Right ventricle myocardium superior (tissue), 1 donor: ENCODE data around the gene ADGRB2. TPM values are rescaled to one million over a fixed set of nuclear protein-coding genes. Genes with fewer than 3 reads are reported as not detected.

Experiments used
- ATAC-seq: fragments of 200-7000 bp; cut with Tn5 transposase; one replicate; pipeline ENCODE4 v1.9.1; 2020; ENCODE audit warnings: mild to moderate bottlenecking; ENCODE audit not compliant: poor library complexity
- DNase-seq: peaks from one replicate; pipeline ENCODE4 v3.0.0-alpha.2; 2020
- intact Hi-C: fragments of 100-400 bp; cut with DNase I; formaldehyde crosslinking; loops from one replicate; pipeline ENCODE4 v1.11.2; 2022
- total RNA-seq: library from RNA; stranded (reverse); fragmentation: NEBNext Ultra II Directional; extraction: Animal tissue kit (Norgen Biotek cat#: 25700); gene quantifications from one replicate; pipeline ENCODE4 v1.2.1, GENCODE V29; 2021
- donor health status: DM: no; HTN: yes; CAD: no; lungs with severe emphysema.

ADGRB2 gene
- total RNA-seq, 1 donor from 2014 or later: 14.7 TPM

DNA sequence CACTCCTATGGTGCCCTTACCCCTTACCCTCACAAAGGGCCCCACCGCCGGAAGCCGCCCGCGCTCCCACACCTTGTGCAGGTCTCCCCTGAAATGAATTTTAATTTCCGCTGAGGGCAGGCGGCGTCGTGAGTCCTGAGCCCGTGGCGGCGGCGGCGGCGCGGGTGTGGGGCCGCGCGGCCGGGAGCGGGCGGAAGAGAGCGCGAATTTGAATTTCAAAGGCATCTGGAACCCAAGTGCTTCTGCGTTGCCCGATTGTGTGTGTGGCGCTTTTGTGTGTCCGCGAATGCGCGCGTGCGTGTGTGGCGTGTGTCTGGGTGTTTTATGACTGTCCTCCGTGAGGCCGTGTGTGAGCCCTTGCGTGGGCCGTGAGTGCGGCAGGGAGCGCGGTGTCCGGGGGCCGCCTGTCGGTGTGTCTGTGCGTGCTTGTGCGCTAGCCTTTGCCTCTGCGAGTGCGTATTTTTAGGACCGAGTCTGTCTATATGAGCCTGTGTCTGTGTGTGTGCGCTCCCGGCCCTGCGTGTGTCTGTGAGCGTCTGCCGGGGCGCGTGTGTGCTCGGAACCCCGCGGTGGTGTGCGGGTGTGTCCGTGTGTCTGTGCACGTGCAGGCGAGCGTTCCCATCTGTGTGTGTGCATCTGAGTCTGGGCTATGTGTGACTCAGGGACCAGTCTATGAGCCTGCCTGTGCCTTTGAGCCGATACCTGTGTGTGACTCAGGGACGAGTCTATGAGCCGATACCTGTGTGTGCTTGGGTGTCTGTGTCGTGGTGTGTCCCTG lies 7.9 kb upstream of the ADGRB2 start:
- ATAC-seq (peak; percentile 42), DNase-seq (no peak)
- intact Hi-C loops: no loop called here

DNA sequence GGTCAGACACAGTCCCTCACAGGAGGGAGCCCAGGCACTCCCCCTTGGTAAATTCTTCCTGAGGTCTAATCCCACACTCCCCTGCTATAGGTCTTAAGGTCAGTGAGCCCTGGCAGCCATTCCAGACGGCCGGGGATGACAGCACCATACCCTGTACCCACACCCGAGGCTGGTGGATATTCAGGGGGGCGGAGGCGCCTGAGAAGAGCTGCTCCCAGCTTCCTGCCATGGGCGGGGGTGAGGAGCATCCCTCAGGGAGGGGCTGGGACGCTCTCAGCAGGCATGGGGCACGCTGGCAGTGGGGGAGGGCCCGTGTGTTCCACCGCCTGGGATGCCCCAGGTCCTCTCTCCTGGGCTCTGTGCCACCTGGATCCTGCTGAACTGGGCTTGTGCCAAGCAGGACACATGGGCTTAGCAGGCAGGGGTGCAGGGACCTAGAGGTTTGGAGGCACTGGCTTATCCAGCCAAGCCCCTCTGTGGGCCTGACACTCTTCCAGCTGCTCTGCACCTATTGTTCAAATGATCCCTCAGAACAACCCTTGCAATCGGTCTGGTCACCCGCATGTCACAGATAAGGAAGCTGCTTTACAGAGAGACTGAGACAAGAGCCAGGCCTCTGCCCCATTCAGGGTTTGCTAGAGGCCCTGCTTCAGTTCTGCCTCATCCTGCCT lies 5.7 kb upstream of the ADGRB2 start:
- peak; percentile 84 for ATAC-seq
- intact Hi-C loops: loop anchor here (10.0 kb wide), 1 partner anchor 55 kb away; no protein-coding TSS in a partner anchor
- DNase-seq: peak; percentile 69

DNA sequence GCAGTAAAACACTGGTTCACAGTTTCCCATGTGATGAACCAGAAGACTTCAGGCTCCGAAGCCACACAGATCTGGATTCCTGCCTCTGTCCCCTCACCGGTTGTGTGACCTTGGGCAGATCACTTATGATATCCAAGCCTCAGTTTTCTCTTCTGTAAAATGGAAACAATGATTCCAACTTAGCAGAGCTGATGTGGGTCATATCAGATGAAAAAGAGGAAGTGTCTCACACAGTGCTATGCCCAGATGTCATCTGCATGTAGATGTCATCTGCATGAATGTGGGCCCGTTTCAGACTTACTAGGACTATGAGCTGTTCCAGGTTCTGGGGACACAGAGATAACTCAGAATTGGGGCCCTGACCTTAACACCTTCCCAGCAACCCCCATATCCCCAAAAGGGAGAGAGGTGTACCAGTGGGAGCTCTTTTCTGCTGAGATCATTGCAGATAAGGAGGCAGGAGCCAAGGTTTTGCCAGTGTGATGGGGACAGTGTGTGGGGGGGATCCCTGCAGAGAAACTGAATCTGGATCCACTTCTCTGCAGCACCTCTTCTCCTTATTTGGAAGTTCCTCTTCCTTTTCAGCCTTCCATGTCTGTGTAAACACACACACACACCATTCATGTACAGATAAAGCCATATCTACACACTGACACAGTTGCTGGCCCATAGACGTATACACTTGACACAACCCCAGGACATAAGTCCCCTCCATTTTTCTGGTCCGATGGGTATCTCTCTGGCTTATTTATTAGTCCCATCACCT lies 5.0 kb upstream of the ADGRB2 start:
- intact Hi-C loops: loop anchor here (10.0 kb wide), 1 partner anchor 54 kb away; no protein-coding TSS in a partner anchor
- DNase-seq: peak; percentile 1
- no peak for ATAC-seq

DNA sequence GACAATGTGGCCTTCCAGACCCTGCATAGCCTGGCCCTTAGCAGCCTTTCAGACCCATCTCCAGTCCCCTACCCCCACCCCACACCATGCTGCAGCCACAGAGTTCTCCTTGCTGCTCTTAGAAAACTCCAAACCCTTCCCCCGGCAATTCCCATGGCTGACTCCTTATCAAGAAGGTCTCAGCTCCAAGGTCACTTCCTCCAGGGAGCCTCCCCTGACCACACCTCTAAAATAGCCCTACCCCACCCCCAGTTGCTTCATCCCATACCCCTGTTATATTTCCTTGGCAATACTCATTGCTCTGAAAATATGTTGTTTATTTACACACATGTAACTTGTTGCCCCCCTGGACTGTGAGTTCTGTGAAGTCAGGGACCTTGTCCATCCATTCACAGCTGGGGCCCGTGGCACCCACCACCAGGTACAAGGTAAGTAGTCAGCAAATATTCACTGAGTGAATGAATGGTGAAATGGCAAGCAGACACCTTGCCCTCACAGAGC lies 4.3 kb upstream of the ADGRB2 start:
- peak; percentile 1 for DNase-seq
- ATAC-seq: no peak
- intact Hi-C loops: loop anchor here (10.0 kb wide), 1 partner anchor 54 kb away; no protein-coding TSS in a partner anchor

DNA sequence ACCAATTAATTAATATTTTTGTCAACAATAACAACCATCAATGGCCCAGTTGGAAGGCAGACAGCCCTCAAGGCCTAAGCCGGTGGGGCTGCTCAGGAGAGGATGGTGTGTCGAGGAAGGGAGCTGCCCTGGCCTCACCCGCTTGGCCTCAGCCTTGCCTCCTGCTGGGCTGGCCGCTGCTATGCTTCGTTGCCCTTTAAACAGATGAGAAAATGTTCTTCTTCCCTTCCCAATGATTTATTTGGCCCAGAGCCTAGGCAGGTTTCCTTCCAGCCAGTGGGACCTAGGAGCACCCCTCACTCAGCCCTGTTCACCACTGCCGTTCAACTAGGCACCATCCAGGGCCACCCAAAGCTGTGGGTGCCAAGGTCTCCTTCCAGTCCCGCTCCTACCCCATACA lies 3.1 kb upstream of the ADGRB2 start:
- intact Hi-C loops: loop anchor here (10.0 kb wide), 1 partner anchor 52 kb away; no protein-coding TSS in a partner anchor
- ATAC-seq: no peak
- peak; percentile 7 for DNase-seq

DNA sequence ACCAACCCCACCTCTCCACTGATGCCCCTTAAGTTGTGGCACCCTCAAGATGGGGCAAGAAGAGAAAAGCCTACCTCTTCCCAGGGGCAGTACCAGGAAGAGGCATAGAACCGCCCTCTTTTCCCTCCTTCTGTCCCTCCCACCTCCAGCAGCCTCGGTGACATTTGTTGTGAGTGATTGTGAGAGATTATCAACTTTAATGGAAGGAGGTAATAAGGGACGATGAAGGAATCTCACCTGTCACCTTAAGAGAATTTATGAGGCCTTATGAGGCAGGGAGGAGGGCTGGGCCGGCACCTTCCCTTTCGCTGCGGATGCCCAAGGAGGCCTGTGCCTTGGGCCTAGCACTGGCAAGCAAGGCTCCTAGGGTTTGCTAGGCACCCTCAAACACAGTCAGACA lies 1.4 kb upstream of the ADGRB2 start:
- intact Hi-C loops: loop anchor here (10.0 kb wide), 1 partner anchor 51 kb away; no protein-coding TSS in a partner anchor
- ATAC-seq (no peak), DNase-seq (no peak)

DNA sequence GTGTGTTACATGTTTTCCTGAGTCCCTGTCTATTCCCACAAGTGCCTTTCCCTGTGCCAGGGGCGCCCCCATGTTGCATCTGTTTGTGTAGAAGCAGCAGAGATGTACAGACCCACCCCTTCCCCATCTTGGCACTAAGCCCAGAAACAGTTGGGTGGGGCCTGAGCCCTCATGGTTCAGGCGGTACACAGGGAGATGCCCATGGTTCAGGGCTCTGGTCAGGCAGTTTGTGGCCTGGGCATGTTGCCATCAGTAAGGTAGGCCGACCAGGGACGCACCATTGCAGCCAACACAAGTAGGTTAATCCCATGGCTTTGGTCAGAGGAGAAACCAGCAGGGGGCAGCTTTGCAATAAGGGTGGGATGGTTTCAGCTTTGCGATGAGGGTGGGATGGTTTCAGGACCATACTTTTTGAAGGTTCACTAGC lies 914 bp upstream of the ADGRB2 start:
- intact Hi-C loops: loop anchor here (10.0 kb wide), 1 partner anchor 50 kb away; no protein-coding TSS in a partner anchor
- peak; percentile 34 for DNase-seq
- ATAC-seq: no peak

DNA sequence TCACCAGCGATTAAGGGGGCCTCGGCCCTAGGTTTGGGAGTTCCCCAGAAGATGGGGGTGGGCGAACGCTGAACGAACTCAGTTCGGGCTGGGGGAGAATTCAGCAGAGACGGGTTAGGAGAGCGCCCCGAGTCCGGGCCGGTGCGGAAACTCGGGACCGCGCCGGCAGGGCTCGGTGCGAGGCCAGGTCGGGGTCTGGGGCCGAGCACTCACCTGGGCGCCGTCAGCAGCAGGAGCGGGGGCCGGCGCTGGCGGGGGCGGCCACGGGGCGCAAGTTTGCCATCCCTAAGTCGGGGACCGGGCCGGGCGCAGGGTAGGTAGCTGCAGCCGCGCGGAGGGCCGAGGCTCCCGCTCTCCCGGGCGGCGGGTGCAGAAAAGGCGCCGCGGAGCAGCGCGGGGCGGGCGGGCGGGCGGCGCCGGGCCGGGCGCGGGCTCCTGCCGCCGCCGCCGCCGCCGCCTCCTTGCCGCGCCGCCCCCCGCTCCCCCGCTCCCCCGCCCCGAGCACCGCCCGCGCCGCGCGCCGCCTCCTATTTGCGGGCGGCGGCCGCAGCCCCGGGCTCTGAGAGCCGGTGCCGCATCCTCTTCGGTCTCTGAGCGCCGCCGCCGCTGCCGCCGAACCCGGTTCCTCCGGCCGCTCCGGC lies 349 bp downstream of the ADGRB2 start:
- intact Hi-C loops: loop anchor here (10.0 kb wide), 1 partner anchor 49 kb away; no protein-coding TSS in a partner anchor
- DNase-seq (no peak), ATAC-seq (no peak)

DNA sequence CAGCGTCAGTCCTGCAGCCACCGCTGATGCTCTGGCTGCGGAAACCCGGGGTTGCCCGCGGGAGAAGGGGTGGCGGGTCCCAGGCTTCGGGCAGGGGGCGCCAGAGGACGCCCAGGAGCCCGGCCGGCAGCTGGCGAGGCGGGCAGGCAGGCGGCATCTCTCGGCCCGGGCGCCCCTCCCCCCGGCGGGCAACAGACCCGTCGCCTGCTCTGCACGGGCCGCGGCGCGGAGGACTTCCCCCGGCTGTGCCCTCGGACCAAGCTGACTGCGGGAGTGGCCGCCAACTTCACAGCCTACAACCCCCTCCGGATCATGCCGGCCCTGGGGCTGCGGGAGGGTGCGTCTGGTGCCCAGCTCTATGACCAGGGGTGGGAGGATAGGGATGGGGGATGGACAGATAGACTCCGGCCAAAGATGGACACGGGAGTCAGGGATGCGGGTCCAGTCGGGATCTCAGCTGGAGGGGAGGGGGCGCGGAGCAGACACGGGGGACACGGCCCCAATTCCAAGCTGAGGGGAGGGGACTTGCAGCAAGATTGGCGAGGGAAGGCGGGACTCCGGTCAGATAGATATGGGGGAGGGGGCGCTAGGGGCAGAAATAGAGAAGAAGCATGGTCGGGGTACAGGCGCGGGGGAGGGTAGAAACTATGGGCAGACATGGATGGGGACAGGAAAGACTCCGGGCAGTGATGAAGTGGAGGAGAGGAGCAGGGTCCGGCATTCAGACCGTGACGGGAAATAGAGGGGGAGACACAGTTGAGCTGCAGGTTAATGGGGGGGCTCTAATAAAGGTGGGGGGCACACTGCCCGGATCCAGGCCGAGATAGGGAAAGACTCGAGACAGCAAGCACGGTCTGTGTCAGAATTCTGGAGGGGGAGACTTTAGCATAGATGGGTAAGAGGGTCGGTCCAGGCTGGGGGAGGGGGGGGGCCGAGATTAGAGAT lies 1.1 kb downstream of the ADGRB2 start:
- ATAC-seq: peak; percentile 77
- peak; percentile 75 for DNase-seq
- intact Hi-C loops: loop anchor here (10.0 kb wide), 1 partner anchor 48 kb away; no protein-coding TSS in a partner anchor

DNA sequence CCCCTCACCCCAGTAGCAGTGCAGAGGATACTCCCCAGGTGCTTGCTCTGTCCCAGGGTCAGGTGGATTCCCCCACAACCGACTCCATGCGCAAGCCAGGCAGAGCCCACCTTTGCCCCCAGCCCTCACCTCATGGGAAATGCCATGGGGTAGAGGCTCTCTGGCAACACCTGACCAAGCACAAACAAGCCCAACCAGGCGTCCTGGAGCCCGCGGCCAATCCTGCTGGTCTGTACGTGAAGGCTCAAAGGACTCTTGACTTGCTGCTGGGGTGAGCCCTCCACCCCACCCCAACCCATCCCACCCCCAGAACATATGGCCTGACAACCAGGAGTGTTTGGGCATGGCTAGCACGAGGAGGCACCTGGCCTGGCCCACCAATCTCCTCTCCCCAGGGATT lies 1.8 kb downstream of the ADGRB2 start:
- DNase-seq: no peak
- intact Hi-C loops: loop anchor here (10.0 kb wide), 1 partner anchor 48 kb away; no protein-coding TSS in a partner anchor
- ATAC-seq: no peak

DNA sequence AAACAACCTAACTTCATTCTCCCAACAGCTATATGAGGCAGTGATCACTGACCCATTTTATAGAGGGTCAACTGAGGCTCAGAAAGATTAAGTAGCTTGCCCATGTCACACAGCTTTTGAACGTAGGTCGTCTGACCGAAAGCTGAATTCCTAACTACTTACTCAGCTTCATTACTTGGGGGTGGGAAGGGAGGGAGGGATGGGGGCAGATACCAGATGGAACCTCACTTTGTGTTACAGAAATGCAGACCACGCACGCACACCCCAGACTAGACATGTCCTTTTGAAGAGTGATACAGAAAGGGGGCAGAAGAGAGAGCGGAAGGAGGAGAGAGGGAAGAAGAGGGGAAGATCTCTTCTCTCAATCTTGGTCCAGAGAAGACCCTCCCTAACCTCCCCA lies 2.3 kb downstream of the ADGRB2 start:
- DNase-seq (no peak), ATAC-seq (no peak)
- intact Hi-C loops: loop anchor here (10.0 kb wide), 1 partner anchor 47 kb away; no protein-coding TSS in a partner anchor

DNA sequence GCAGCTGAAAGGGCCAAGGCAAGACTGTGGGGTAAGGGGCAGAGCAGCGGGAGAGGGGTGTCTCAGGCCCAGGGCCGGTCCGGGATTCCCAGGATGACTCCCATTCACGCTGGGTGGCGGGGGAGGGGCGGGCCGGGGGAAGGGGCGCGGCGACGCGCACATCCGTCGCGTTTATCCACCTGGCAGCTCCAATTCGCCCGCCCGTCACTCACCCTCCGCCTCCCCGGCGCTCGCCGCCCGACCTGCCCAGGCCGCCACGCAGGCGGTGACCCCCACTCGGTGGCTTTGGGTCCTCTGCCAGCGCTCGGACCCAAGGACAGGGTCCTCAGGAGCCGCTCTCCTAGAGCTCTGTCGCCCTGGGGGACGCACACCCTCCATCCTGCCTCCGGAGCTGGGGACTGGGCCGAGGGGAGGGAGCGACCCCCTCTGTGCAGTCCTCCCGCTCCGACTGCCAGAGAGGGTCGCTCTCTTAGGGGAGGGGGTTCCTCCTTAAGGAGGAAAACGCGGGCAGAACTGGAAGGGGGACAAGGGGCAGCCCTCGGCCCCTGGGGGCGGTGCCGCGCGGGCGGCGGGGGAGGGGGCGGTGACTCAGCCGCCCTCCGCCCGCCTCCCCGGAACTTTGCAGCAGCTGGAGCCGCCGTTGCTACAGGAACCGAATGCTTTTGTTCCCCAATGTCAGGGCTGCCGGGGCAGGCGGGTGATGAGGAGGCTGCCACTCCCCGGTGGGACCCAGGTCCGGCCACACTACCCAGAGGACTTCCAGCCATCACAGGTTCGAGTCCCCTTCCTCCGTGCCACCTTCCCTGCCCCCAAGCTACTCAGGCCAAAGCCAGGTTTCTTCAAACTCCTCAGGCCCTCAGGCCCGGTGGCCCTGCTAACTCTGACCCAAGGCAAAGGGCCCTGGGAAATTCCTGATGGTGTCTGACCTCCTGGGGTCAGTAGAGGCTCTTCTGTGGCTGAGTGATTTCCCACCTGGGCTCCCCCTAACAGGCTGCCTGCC lies 3.4 kb downstream of the ADGRB2 start:
- ATAC-seq (peak; percentile 58), DNase-seq (peak; percentile 73)
- intact Hi-C loops: loop anchor here (10.0 kb wide), 1 partner anchor 46 kb away; no protein-coding TSS in a partner anchor

DNA sequence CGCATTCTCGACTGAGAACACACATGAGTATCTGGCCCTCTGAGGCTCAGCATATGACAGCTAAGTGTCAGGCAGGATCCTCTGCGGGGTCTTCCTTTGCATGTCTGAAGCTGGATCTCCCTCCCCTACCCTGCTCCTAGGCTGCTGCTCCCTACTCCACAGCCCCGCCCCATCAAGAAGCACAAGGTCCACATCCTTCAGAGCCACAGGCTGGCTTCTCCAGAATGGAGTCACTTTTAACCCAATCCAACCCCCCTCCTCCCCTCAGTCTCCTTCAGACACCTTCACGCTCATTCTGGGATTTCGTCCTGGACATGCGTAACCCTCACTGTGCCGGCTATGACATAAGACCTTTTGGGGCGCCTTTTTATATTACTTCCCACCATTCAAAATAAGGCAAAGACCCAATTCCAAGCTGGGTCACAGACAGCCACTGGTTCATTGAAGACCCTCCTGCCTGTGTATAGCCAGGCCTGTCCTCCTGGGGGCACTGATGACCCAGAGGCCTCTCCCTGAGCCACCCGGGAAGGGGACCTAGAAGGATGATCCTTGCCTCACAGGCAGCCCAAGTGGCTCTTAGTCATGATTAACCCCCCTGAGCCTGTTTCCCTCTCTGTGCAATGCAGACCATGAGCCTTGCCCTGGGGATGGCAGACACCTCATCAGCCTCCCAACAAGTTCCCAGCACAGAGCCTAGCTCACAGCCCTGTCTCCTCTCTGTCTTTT lies 4.7 kb downstream of the ADGRB2 start:
- no peak for DNase-seq
- no peak for ATAC-seq
- intact Hi-C loops: loop anchor here (10.0 kb wide), 1 partner anchor 45 kb away; no protein-coding TSS in a partner anchor

DNA sequence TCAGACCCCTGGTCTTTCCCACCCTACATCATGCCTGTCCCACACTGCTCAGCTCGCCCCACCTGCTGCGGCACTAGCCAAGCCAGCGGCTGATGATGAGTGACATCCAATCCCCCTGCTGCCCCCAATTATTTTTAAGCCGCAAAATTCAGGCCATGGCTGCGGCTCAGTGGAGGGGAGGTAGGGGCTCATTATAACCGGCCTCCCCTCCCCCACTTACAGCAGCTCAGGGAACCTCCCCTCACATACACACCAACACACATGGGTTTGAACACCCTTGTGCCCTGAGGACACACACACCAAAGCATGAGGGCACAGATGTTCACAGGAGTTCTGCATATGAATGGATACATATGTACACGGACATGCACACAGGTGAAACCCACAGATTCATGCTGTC lies 5.3 kb downstream of the ADGRB2 start:
- DNase-seq (no peak), ATAC-seq (no peak)
- intact Hi-C loops: no loop called here

DNA sequence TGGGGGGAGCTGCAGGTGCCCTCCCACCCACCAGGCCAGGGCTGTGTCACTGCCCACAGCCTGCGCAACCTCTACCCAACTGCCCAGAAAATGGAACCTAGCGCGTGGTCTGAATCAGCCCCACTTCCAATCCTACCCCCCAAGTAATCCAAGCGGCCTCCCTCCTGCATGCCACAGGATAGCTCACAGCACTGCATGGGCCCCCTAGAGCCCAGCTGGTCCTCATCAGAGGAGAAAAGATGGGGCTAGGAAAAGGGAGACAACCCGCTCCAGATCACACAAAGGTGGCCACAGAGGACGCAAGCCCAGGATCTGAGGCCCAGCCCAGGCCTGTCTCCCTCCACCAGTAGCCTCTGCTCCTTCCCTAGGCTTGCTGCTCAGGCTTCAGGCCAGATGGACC lies 6.2 kb downstream of the ADGRB2 start:
- intact Hi-C loops: no loop called here
- ATAC-seq (no peak), DNase-seq (no peak)
